ENCODE measurements around the gene CCBE1.

The CCBE1 gene

DNA sequence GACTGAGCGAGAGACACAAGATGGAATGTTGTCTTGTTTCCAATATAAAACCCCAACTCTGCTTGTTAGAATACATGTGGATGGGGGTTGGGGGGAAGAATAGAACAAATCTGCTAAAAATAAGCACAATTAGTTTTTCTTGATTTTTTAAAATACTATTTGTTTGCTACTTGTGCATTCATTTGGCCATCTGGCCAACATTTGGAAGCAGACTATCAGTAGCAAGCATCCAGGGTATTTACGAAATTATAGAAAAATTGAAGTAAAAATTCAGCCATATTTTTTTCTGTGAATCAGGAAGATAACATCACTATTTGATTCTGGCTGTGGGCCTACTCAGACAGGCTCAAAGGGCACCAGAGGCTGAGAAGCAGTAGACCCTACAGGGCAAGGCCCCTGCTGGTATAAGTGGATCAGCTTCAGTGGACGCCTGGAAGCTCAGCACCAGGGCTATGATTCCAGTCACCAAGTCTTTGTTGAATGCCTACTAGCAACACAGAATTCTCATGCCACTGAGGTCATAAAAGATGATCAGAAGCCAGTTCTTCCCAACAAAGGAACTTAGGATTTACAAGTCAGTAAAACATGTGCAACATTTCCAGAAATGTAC lies 133.9 kb downstream of the CCBE1 start:
- Histone ChIP-seq H3K36me3 (ENCODE audit: low read length) (no peaks in the 10 kb centered on the region), H3F3A (ENCODE audit: insufficient read depth) (no peaks in the 10 kb centered on the region), H3K4me3 (ENCODE audit: insufficient read depth, low read length, poor library complexity, severe bottlenecking) (no peak overlapping the region), H3K79me2 (ENCODE audit: insufficient read depth, low read length) (no peaks in the 10 kb centered on the region), H3K27me3 (ENCODE audit: low read length) (no peaks in the 10 kb centered on the region), H4K20me1 (ENCODE audit: low read depth, low read length) (no peaks in the 10 kb centered on the region), H3K9me2 (replicated peaks; ENCODE audit: insufficient read depth, low read length) (no peaks in the 10 kb centered on the region), H3K4me2 (ENCODE audit: low read depth, low read length, poor library complexity, severe bottlenecking) (no peak overlapping the region), H3K27ac (ENCODE audit: low read depth, low read length) (no peak overlapping the region), H2AFZ (ENCODE audit: low read depth, low read length, severe bottlenecking) (no peak overlapping the region), H3K9me3 (ENCODE audit: insufficient read depth, low read length) (no peaks in the 10 kb centered on the region), H3K9ac (ENCODE audit: low read length) (no peak overlapping the region)
- TF ChIP-seq, protein P1, sequence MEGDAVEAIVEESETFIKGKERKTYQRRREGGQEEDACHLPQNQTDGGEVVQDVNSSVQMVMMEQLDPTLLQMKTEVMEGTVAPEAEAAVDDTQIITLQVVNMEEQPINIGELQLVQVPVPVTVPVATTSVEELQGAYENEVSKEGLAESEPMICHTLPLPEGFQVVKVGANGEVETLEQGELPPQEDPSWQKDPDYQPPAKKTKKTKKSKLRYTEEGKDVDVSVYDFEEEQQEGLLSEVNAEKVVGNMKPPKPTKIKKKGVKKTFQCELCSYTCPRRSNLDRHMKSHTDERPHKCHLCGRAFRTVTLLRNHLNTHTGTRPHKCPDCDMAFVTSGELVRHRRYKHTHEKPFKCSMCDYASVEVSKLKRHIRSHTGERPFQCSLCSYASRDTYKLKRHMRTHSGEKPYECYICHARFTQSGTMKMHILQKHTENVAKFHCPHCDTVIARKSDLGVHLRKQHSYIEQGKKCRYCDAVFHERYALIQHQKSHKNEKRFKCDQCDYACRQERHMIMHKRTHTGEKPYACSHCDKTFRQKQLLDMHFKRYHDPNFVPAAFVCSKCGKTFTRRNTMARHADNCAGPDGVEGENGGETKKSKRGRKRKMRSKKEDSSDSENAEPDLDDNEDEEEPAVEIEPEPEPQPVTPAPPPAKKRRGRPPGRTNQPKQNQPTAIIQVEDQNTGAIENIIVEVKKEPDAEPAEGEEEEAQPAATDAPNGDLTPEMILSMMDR (IDR thresholded peaks at IDR 0.05; ENCODE audit: insufficient read depth, low read length, poor library complexity, severe bottlenecking): no peak
- no peak for TF ChIP-seq EZH2phosphoT487 (conservative IDR thresholded peaks at IDR 0.05; ENCODE audit: low read length)

DNA sequence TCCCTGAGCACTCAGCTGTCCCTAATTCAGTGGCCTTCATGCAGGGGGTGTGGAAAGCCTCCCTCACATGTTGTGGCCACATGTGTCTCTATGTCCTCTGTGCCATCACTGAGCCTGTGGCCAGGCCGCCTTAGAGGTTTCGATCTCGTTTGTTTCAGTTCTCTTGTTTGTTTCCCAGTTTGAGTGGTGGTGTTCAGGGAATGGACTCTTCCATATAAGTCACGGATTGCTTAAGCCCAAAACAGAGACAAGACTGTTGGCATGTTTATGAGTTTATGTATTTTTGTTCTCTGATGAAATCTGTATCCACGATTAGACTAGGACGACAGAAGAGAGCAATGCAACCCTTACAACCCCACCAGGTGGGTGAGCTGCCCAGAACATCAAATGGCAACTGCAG lies 134.5 kb downstream of the CCBE1 start:
- H3K4me2 ChIP-seq (ENCODE audit: low read depth, low read length, poor library complexity, severe bottlenecking): no peak overlapping the region
- no peaks in the 10 kb centered on the region for H3K79me2 ChIP-seq (ENCODE audit: insufficient read depth, low read length)
- no peak overlapping the region for H3K9ac ChIP-seq (ENCODE audit: low read length)
- no peaks in the 10 kb centered on the region for H3K36me3 ChIP-seq (ENCODE audit: low read length)
- H4K20me1 ChIP-seq (ENCODE audit: low read depth, low read length): no peaks in the 10 kb centered on the region
- no peaks in the 10 kb centered on the region for H3K9me3 ChIP-seq (ENCODE audit: insufficient read depth, low read length)
- H3K27ac ChIP-seq (ENCODE audit: low read depth, low read length): no peak overlapping the region
- no peak for TF ChIP-seq EZH2phosphoT487 (conservative IDR thresholded peaks at IDR 0.05; ENCODE audit: low read length)
- TF ChIP-seq, protein P1 (IDR thresholded peaks at IDR 0.05; ENCODE audit: insufficient read depth, low read length, poor library complexity, severe bottlenecking): no peak
- H3K9me2 ChIP-seq (replicated peaks; ENCODE audit: insufficient read depth, low read length): no peaks in the 10 kb centered on the region
- H3F3A ChIP-seq (ENCODE audit: insufficient read depth): no peaks in the 10 kb centered on the region
- H3K4me3 ChIP-seq (ENCODE audit: insufficient read depth, low read length, poor library complexity, severe bottlenecking): no peak overlapping the region
- H3K27me3 ChIP-seq (ENCODE audit: low read length): no peaks in the 10 kb centered on the region
- no peak overlapping the region for H2AFZ ChIP-seq (ENCODE audit: low read depth, low read length, severe bottlenecking)

DNA sequence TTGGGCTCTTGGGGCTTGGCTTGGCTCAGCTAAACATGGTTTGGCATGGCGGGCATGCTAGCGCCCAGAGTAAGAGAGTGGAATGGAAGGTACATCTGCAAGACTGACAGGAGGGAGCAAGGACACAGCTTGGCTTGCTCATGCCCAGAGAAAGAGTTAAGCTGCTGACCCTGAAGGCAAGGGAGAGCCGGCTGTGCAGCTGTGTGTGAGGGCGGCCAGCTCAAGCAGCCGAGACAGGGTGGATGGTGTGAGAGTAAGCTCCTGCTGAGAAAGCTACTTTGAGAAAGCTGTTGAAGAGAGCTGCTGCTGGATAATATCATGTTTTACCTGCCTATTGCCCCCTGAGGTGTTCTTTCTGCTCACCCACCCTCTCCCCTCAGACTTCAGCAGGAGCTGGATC lies 135.6 kb downstream of the CCBE1 start:
- no peak overlapping the region for H3K27ac ChIP-seq (ENCODE audit: low read depth, low read length)
- H3K9ac ChIP-seq (ENCODE audit: low read length): no peak overlapping the region
- no peaks in the 10 kb centered on the region for H3K79me2 ChIP-seq (ENCODE audit: insufficient read depth, low read length)
- no peak overlapping the region for H3K4me2 ChIP-seq (ENCODE audit: low read depth, low read length, poor library complexity, severe bottlenecking)
- no peaks in the 10 kb centered on the region for H3K9me3 ChIP-seq (ENCODE audit: insufficient read depth, low read length)
- H3F3A ChIP-seq (ENCODE audit: insufficient read depth): no peaks in the 10 kb centered on the region
- TF ChIP-seq, protein P1 (IDR thresholded peaks at IDR 0.05; ENCODE audit: insufficient read depth, low read length, poor library complexity, severe bottlenecking): no peak
- no peak for TF ChIP-seq EZH2phosphoT487 (conservative IDR thresholded peaks at IDR 0.05; ENCODE audit: low read length)
- no peak overlapping the region for H3K4me3 ChIP-seq (ENCODE audit: insufficient read depth, low read length, poor library complexity, severe bottlenecking)
- no peaks in the 10 kb centered on the region for H3K27me3 ChIP-seq (ENCODE audit: low read length)
- no peaks in the 10 kb centered on the region for H3K36me3 ChIP-seq (ENCODE audit: low read length)
- H3K9me2 ChIP-seq (replicated peaks; ENCODE audit: insufficient read depth, low read length): no peaks in the 10 kb centered on the region
- no peaks in the 10 kb centered on the region for H4K20me1 ChIP-seq (ENCODE audit: low read depth, low read length)
- no peak overlapping the region for H2AFZ ChIP-seq (ENCODE audit: low read depth, low read length, severe bottlenecking)

Data from SU-DHL-6 (cell line).